HG02943 (cell line): Measurements from ENCODE around the gene KDR.

Experiments
- ATAC-seq: cut with Tn5 transposase; IDR thresholded peaks from one replicate; pipeline ENCODE4 v1.9.1; 2021; ENCODE audit warnings: mild to moderate bottlenecking, low read depth, moderate library complexity; ENCODE audit not compliant: unreplicated experiment

The KDR gene

DNA sequence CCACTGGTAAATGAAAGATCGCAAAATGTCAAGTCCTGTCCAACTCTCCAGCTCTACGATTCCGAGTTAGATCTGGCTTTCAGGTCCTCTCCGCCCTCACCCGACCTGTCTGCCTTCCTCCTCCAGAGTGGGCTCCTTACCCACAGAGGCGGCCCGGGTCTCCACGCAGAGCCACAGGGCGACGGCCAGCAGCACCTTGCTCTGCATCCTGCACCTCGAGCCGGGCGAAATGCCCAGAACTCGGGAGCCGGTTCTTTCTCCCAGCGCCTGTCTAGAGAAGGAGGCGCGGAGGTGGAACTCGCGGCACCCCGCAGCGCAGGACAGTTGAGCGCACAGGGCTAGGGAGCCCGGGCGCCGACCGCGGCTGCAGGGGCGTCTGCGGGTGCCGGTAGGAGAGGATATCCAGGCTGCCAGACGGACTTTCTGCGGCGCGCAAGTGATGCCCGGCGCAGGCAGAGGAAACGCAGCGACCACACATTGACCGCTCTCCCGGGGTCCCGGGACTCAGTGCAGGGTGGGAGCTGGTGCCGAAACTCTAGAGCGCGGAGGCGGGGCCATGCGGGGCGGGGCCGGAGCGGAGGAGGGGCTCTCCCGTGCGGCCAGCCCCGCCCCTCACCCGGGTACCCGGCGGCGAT lies at the start of gene KDR:
TSS of gene KDR (minus strand) at position 509 of the 635 bp plus-strand sequence. CDS start at position 207, 302 bp downstream.
- no peak for ATAC-seq

DNA sequence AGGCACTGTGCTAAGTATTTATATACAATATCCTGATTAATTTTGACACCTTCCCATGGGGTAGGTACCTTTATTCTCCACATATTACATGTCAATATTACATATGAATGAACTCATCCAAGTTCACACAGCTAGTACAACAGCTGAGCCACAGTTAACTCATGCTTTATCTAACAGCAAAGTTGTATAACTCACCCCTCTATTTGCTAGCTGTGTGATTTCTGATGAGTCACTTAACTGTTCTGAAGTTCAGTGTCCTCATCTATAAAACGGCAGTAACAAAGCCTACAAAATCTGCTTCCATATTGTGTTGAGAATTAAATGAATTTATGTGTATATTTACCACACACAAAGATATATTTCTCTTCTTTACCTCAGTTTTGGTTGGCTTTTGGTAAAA lies 48.2 kb upstream of the KDR start:
- no peak for ATAC-seq

DNA sequence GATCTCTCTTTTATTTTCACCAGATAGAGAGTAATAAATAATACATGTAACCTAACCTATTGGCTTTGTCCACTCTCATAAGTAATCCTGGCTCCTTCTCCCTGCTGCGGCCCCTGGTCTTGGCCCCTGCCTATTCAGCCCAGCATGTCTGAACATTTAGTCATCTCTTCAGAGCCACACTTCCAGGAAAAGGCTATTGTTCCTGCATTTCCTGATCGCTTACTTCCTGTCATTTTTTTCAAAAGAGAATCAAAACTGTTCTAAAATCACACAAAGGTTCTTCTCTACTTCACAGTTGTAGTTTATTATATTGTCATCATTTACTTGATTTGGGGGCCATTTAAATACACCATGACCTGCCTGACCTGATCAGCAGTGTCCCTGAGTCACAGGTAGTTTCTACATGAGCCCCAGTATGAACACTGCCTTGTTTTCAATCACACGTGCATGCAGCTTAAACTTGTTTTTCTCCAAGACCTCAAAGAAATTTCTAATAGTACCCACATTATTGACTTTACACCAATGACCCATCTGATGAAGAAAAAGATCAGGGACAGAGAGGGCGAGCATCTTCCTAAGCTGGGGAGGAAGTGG lies 47.4 kb upstream of the KDR start:
- no peak for ATAC-seq

DNA sequence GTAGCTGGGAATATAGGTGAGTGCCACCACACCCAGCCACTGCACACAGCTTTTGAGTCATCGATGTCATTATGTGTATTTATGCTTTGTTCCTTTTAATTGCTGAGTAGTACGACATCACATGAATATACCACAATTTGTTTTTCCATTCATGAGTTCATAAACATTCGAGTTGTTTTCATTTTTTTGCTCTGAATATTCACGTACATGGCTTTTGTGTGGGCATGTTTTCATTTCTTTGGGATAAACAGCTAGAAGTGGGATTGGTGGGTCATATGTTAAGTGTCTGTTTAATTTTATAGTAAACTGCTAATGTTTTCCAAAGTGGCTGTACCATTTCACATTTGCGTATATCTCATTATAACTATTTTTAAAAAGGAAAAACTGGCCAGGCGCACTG lies 45.1 kb upstream of the KDR start:
- ATAC-seq = no peak

DNA sequence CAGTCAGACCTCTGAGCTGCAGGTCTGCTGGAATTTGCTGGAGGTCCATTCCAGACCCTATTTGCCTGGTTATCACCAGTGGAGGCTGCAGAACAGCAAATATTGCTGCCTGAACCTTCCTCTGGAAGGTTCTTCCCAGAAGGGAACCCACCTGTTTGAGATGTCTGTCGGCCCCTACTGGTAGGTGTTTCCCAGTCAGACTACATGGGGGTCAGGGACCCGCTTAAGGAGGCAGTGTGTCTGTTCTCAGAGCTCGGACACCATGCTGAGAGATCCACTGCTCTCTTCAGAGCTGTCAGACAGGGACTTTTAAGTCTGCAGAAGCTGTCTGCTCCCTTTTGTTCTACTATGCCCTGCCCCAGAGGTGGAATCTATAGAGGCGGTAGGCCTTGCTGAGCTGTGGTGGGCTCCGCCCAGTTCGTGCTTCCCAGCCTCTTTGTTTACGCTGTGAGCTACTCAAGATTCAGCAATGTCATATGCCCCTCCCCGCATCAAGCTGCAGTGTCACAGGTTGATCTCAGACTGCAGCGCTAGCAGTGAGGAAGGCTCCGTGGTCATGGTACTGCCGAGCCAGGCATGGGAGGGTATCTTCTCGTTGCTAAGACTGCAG lies 44.1 kb upstream of the KDR start:
- ATAC-seq = no peak

DNA sequence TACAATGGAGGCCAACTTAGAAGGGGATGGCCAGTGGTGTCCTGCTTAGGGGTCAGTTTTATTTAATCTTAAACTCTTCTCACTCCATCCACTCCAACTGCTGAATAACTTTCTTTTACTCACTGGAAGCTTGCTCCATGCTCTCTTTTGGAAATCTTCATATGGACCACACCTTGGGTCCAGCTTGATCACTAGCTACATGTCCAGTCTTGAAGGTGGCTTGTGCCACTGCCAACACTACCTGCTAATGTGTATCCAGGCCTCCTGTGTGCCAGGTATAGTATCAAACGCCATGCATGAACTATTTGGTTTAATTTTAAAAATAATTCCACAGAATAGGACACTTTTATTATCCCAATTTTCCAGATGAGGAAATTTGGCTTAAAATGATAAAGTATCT lies 37.0 kb upstream of the KDR start:
- ATAC-seq = no peak

DNA sequence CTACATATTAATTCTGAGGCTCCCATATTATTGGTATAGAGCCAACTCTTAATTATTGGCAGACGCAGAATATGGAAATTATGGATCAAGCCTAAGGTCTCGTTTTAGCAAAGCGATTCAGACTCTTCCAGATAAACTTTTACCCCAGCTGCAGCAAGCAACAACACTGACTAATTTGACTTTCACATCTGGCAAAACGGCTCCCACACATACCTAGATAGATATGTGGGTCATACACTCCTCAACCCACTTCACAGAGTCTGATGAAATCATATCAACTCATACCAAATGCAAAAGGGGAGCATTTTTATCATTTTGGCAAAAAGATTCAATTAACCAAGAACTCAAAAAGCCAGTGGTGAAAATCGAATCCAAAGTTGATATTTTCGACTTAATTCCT lies 36.3 kb upstream of the KDR start:
- no peak for ATAC-seq

DNA sequence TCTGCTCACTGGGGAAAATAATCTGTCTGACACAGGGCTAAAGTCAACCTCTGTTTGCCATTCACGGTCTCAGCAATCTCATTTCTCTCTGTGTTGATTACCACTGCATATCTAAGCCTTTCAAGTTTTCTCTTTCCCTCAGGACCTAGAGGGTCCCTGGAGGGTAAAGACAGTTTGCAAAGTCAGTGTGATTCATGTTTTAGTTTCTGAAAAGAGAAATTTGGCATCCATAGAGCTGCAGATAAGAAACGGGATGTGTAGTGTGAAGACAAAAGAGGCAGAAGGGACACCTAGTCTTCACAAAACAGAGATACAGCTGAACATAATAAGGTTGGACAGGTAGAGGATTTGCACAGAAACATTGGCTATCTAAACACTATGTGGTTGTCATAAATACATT lies 34.5 kb upstream of the KDR start:
- ATAC-seq = no peak

DNA sequence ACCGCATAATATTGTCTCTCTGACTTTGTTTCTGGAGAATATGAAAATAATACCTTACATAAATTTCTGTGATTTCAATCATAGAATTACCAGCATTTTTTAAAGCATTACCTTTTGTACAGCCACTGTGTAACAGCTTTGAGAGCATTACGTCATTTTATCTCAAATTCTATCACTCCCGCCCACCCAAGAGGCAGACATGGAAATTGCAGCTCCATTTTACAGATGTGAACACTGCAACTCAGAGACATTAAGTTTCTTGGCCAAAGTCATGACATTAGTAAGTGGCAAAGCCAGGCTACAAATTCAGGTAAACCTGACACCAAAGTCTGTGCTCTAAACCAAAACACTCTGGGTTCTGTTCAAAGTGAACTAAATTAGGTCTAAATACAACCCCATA lies 33.6 kb upstream of the KDR start:
- ATAC-seq = no peak

DNA sequence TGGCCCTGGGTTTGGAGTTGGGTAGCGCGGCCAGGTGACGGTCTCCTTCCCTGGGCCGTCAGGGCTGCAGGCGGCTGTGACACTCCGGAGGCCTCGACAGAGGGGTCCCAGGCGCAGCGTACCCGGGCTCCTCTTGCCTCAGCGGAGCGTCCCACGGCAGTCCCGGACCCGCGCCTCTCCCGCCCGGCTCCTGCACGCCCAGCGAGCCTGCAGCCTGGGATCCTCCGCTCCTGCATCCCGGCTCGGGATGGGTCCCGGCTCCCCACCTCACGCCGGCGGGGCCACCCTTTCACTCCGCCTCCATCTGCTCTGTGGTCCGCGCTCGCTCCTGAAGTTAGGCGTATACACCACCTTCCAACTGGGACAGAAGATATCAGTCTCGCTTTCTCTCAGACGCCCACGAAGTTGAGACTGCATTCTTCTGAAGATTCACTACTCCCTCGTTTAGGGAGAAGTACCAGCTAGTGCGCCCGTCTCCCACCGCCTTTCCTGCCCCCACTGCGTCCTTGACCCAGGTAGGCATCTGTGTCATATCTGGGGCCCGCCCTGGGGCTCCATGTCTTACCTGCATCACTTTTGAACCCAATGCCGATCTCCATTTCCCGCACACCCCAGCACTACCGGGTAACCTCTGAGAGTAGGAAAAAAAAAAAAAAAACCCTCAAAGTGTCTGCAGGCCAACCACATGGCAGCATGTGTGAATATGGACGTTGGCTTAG lies 32.3 kb upstream of the KDR start:
- ATAC-seq = no peak

DNA sequence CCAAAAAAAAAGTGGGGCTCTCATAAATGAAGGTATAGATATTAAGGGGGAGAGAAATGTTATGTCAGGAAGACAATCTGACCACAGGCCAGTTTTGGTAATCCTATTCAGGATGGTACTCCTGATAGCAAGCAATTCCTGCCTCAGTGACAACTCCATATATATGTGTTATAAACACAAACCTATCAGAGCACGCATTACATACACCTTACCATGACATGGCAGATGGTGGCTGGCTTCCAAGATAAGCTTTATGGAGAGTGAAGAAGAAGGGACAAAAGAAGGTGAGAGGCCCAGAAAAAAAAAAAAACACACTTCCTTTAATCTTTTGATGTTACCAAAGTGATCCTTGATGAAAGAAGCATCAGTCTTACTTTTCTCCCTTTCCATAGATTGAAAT lies 29.5 kb upstream of the KDR start:
- ATAC-seq = no peak

DNA sequence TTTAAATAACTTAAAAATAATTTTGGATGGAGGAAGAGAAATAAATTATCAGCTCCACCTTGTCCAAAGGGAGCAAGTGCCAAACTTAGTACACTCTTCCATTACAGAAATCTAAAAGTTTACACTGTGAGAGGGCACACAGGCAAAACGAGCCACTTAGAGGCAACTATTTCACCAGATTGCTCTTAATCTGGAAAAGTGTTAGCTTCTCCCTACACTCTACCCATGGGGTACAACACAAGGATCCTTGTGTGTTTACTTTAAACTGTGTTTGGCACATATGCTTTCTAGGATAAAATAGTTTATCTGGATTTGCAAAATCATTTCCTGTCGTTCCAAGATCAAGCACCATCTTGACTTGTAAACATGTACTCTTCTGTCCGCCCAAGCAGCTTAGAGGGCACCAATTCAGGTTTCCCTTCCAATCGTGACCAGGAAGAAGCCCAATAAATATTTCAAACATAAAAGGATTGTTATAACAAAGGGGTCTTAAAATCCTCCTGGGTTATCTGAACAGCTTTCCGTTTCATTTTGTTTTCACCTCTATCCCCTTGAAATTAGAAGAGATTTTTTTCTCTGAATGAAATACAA lies 29.0 kb upstream of the KDR start:
- no peak for ATAC-seq

DNA sequence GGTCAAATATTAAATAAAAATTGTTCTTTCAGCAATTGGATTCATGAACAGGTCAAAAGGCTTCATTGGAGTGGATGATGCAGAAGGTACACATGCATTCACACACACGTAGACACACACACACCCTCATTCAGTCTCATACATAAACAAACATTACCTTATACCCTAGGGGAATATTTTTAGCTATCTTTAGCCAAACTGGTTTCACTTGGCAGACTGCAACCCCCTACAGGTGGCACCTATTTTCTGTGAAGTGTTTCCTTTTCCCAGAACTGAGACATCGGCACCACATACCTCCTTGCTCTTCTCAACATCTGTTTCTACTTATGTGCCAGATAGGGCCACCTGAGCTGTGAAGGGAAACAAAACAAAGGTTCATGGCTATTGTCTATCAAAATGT lies 18.5 kb upstream of the KDR start:
- ATAC-seq = no peak

DNA sequence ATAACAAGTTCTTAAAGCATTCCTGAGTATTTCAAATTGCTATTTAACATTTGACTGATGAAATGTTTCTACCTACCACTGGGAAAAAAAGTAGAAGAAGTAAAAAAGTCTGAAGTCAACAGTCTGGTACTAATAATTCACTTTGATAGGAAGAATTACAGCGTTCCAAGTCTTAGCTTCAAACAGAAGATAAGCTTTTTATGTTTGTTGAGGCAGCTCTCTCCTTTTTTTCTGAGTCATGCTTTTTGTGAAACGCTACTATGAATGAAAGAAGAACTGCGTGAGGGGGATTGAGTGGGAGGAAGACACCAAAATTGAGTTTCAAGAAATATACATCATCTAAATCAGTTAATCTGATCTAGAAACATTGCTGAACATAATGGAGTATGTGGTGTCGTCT lies 13.0 kb upstream of the KDR start:
- no peak for ATAC-seq

DNA sequence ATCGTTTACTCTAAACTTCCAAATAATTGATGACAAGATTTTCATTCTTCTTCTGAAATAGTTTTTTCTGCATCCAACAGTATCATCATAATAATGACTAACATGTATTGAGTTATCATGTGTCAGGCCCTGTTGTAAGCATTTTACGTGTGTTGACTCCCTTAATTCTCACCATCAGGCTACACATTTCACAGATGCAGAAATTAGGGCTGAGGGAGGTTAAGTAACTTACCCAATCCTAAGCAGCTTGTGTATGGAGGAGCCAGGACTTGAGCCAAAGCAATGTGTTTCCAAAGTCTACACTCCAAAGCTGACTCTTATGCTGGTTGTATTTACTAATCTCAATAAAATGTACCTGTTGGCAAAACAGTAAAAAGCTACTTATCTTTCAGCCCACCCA lies 11.2 kb upstream of the KDR start:
- no peak for ATAC-seq

DNA sequence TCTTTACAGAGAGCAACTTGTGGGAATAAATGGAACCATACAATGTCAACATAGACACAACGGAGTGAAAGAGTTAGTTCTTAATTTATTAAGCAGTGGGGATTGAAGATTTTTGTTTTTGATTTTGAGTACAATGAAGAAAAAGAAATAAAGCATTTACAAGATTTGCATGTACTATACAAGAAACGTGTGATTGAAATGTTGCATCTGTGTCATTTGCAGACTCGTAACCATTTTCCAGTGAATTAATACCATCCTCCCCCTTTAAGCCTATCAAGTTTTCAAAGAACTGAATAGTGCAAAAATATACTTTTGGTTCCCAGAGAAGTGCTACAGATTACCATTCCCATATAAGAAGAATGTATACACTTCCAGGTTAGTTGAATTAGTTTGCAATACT lies 8.6 kb upstream of the KDR start:
- no peak for ATAC-seq

DNA sequence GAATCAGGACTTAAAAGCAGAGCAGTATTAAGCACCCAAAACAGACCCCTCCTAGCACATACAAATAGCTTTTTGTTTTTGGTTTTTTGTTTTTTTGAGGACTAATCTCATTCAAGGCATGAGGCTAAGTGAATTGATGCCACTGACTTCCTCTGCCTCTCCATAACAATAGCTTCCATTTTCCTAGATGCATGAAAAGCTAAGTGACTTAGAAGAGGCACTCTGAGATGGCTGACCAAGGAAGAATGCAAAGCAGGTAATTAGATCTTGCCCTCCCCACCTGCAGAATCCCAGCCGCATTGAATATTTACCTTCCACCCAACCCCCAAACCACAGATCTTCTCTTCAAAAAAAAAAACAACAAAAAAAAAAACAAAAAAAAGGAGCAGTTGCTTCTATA lies 7.4 kb upstream of the KDR start:
- ATAC-seq = no peak

DNA sequence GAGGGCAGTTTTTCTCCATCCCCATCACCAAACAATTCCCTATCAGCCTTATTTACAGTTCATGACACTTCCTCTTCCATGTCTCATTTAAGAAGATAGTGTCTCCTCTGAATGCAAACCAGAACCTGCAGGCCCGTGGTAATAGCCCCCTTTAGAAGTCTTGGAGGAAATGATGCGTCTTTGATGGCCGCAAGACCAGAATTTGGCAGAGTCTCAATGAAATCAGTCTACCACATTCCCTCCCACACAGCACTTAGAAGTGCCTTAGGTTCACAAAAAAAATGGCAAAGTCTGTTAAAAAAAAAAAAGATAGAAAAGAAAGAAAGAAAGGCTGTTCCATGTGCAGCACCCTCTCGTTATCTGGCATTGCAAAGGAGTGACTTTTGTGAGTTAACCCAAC lies 2.1 kb upstream of the KDR start:
- no peak for ATAC-seq

DNA sequence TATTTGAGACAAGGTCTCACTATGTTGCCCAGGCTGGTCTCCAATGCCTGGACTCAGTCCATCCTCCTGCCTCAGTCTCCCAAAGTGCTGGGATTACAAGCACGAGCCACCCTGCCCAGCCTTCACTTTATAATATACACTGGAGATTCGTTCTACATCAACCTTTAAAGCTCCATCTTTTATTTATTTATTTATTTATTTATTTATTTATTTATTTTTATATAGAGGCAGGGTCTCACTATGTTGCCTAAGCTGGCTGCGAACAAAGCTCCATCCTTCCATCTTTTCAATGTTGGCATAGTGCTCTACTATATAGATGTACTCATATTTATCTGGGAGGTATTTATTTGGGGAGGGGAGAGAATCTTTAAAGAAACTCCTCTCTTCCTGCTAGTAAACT lies 1.7 kb upstream of the KDR start:
- no peak for ATAC-seq

DNA sequence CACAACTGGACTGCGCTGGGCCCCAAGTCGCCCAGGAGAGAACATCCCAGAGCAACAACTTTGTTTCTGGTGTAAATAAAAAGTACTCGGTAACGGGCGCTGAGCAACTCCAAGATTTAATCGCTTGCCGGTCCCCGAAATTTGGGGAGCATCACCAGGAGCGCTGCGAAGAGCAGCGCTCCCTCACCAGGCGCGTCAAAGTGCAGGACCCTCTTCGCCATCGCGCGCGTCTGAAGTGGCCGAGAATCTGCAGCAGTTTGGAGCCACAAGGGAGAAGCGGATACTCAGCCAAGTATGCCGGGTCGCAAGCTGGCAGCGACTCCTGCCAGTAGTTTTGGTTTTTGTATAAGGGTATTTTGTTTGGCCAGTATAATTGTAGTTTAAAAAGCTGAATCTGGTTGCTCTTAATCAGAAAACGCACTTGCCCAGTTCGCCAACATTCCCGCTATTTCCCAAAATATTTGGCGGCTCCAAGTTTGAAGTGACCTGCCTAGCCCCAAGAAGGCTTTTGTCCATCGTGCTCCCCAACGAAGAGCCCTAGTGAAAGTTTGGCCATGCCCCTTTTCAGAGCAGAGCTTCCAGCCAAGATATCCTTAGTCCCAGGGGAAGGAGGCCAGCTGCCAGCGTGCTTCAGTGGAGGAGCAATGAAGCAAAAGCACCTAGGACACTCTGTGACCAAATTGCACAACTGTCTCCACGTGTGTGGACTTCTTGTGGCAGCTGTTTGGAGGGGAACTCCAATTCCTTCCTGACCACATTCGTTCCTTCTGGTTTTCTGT lies 557 bp upstream of the KDR start:
- no peak for ATAC-seq
